Caco-2 (cell line): ENCODE data around the gene HNRNPH2. TPM values are rescaled to one million over a fixed set of nuclear protein-coding genes. Genes with fewer than 3 reads are reported as not detected.

Experiments
- BruUV-seq: library from RNA; stranded (reverse); fragments of 400-500 nt; replicated peaks from 2 replicates; lab custom pipeline; 2021; lab: Mats Ljungman, UMichigan
- CTCF ChIA-PET: fragments of 300-600 bp; sonication (Branson Sonifier 250); formaldehyde crosslinking; loops from one replicate; lab custom pipeline; 2022; ENCODE audit warnings: antibody characterized with exemption; lab: Charles Lee
- POLR2A ChIA-PET: fragments of 300-600 bp; sonication (Branson Sonifier 250); formaldehyde crosslinking; loops from one replicate; lab custom pipeline; 2022; ENCODE audit warnings: antibody characterized with exemption; lab: Charles Lee
- DNase-seq, 2 experiments: peaks; one replicate each; pipeline versions ENCODE4 v3.0.0 to v3.0.0-alpha.2; 2020 to 2022
- H3K27me3 ChIP-seq: replicated peaks from 2 replicates; pipeline ENCODE4 v1.6.0; 2011; ENCODE audit warnings: low read length; ENCODE audit not compliant: control insufficient read depth, insufficient read depth
- H3K36me3 ChIP-seq: 2 replicates; pipeline ENCODE4 v1.5.1; 2011; ENCODE audit warnings: low read length; ENCODE audit not compliant: control insufficient read depth, insufficient read depth
- H3K4me1 ChIP-seq: fragments of 250-450 bp; sonication (Bioruptor Pico); 2 replicates; pipeline ENCODE4 v1.5.1; 2020; ENCODE audit warnings: mild to moderate bottlenecking
- H3K4me3 ChIP-seq: 2 replicates; pipeline ENCODE4 v1.5.1; 2011; ENCODE audit warnings: low read depth, mild to moderate bottlenecking, control low read depth, low read length
- H3K9me3 ChIP-seq: fragments of 250-450 bp; sonication (Bioruptor Pico); 2 replicates; pipeline ENCODE4 v1.5.1; 2020; ENCODE audit warnings: mild to moderate bottlenecking, moderate library complexity
- H3K27ac Mint-ChIP-seq: one replicate; pipeline ENCODE4 v1.8.0; 2022; ENCODE audit warnings: mixed read lengths; ENCODE audit not compliant: unreplicated experiment
- H3K27me3 Mint-ChIP-seq: one replicate; pipeline ENCODE4 v1.8.0; 2022; ENCODE audit warnings: mixed read lengths; ENCODE audit not compliant: insufficient read depth, unreplicated experiment
- H3K36me3 Mint-ChIP-seq: one replicate; pipeline ENCODE4 v1.8.0; 2022; ENCODE audit warnings: mild to moderate bottlenecking, mixed read lengths; ENCODE audit not compliant: insufficient read depth, unreplicated experiment
- H3K4me1 Mint-ChIP-seq: one replicate; pipeline ENCODE4 v1.8.0; 2022; ENCODE audit warnings: low read depth, mixed read lengths; ENCODE audit not compliant: unreplicated experiment
- H3K4me3 Mint-ChIP-seq: one replicate; pipeline ENCODE4 v1.8.0; 2022; ENCODE audit warnings: mild to moderate bottlenecking, moderate library complexity, mixed read lengths; ENCODE audit not compliant: unreplicated experiment
- H3K9me3 Mint-ChIP-seq: one replicate; pipeline ENCODE4 v1.8.0; 2022; ENCODE audit warnings: mixed read lengths; ENCODE audit not compliant: unreplicated experiment
- CTCF ChIP-seq, 2 experiments: fragments of 200-600 bp in 1 of 2; IDR thresholded peaks; 1 replicate in 1 of 2; 2 replicates in 1 of 2; pipeline versions ENCODE4 v1.5.1 to v1.8.0; 2011 to 2022; ENCODE audit warnings: antibody characterized with exemption in 1 of 2, control low read depth in 1 of 2, inconsistent platforms in 1 of 2, low read depth in 1 of 2, low read length in 1 of 2, mild to moderate bottlenecking in 1 of 2, moderate library complexity in 1 of 2; ENCODE audit not compliant: insufficient read depth in 1 of 2, severe bottlenecking in 1 of 2, unreplicated experiment in 1 of 2
- intact Hi-C: fragments of 100-400 bp; cut with micrococcal nuclease; formaldehyde crosslinking; loops from one replicate; pipeline ENCODE4 v1.10.0; 2022; ENCODE audit not compliant: unreplicated experiment
- total RNA-seq: library from RNA; stranded (reverse); gene quantifications from 2 replicates; pipeline ENCODE4 v1.2.3, GENCODE V29; 2022

HNRNPH2 gene
- total RNA-seq, 1 experiment from 2014 or later: 46.1 TPM

- no peaks in the 10 kb centered on the region for H3K9me3 Mint-ChIP-seq
- no peaks in the 10 kb centered on the region for H3K36me3 Mint-ChIP-seq
- Histone ChIP-seq H3K36me3 (no peaks in the 10 kb centered on the region), H3K4me3 (no peak overlapping the region), H3K4me1 (no peaks in the 10 kb centered on the region), H3K9me3 (no peaks in the 10 kb centered on the region), H3K27me3 (no peaks in the 10 kb centered on the region)
- POLR2A ChIA-PET: no interaction called here
- no peak for TF ChIP-seq CTCF (IDR thresholded peaks at IDR 0.05; ENCODE audit: insufficient read depth in 1 of 2, low read depth in 1 of 2, low read length in 1 of 2, severe bottlenecking in 1 of 2, unreplicated experiment in 1 of 2)
- no peak overlapping the region for H3K4me3 Mint-ChIP-seq
- no peaks in the 10 kb centered on the region for H3K4me1 Mint-ChIP-seq
- intact Hi-C loops: no loop called here
- no peak for DNase-seq
- no peaks in the 10 kb centered on the region for H3K27me3 Mint-ChIP-seq
- no TSS peak for BruUV-seq
- CTCF ChIA-PET: no interaction called here
- no peak overlapping the region for H3K27ac Mint-ChIP-seq
These were observed 47.6 kb upstream of the HNRNPH2 start for GRCh38 chrX:101360390-101360789.

- Mint-ChIP-seq H3K9me3 (no peaks in the 10 kb centered on the region), H3K27ac (no peak overlapping the region), H3K36me3 (no peaks in the 10 kb centered on the region), H3K4me1 (no peaks in the 10 kb centered on the region), H3K27me3 (no peaks in the 10 kb centered on the region), H3K4me3 (no peak overlapping the region)
- H3K9me3 ChIP-seq: no peaks in the 10 kb centered on the region
- intact Hi-C loops: no loop called here
- CTCF ChIA-PET: no interaction called here
- H3K36me3 ChIP-seq: no peaks in the 10 kb centered on the region
- DNase-seq: no peak
- no peaks in the 10 kb centered on the region; the same call in 1 of the 2 replicates for H3K27me3 ChIP-seq
- no peak overlapping the region for H3K4me3 ChIP-seq
- BruUV-seq: no TSS peak
- H3K4me1 ChIP-seq: no peaks in the 10 kb centered on the region
- TF ChIP-seq CTCF (IDR thresholded peaks at IDR 0.05; ENCODE audit: insufficient read depth in 1 of 2, low read depth in 1 of 2, low read length in 1 of 2, severe bottlenecking in 1 of 2, unreplicated experiment in 1 of 2): no peak
- POLR2A ChIA-PET: no interaction called here
These were observed 45.9 kb upstream of the HNRNPH2 start for GRCh38 chrX:101362116-101362515.

- DNase-seq: no peak
- POLR2A ChIA-PET: no interaction called here
- H3K36me3 Mint-ChIP-seq: no peaks in the 10 kb centered on the region
- no TSS peak for BruUV-seq
- H3K4me1 Mint-ChIP-seq: no peaks in the 10 kb centered on the region
- no peak overlapping the region for H3K4me3 ChIP-seq
- intact Hi-C loops: no loop called here
- no peak overlapping the region for H3K4me3 Mint-ChIP-seq
- H3K27ac Mint-ChIP-seq: no peak overlapping the region
- H3K36me3 ChIP-seq: no peaks in the 10 kb centered on the region
- H3K27me3 Mint-ChIP-seq: no peaks in the 10 kb centered on the region
- no peak for TF ChIP-seq CTCF (IDR thresholded peaks at IDR 0.05; ENCODE audit: insufficient read depth in 1 of 2, low read depth in 1 of 2, low read length in 1 of 2, severe bottlenecking in 1 of 2, unreplicated experiment in 1 of 2)
- no peaks in the 10 kb centered on the region; the same call in 1 of the 2 replicates for H3K27me3 ChIP-seq
- no peaks in the 10 kb centered on the region for H3K4me1 ChIP-seq
- CTCF ChIA-PET: no interaction called here
- no peaks in the 10 kb centered on the region for H3K9me3 ChIP-seq
- H3K9me3 Mint-ChIP-seq: no peaks in the 10 kb centered on the region
These were observed 45.3 kb upstream of the HNRNPH2 start for GRCh38 chrX:101362757-101363156.
